ENCODE results near the gene NTM.
"Not testable (repeated sequence)": the region's sequence is repeated elsewhere in the genome, so short reads cannot be mapped to it uniquely, and the experiment has no call there.

The NTM gene

DNA sequence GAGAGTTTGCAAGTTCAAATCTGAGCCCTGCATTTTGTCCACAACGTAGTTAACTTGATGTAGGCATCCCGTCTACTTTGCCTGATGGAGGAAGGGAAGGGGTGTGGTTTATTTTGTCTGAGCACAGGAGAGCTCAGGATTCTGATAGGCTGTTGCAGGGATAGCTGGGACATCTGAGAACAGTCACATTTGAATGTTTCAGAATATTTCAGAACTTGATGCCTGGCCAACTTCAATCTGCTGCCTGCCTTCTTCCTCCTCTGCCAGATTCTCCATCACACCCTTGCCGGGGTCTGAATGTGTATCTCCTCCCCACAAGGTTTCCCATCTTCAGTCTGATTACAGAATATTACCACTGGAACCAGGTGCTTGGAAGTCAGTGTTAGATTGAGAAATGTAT is 51.6 kb downstream of the NTM start:
- Histone ChIP-seq H3K9ac (ENCODE audit: low read length in 2 of 2) (no peak overlapping the region), H3K4me3 (ENCODE audit: low read length in 2 of 2) (no peak overlapping the region), H3K4me1 (ENCODE audit: control insufficient read depth, insufficient read depth, low read length) (no peaks in the 10 kb centered on the region), H3K36me3 (ENCODE audit: control insufficient read depth in 2 of 2, insufficient read depth in 2 of 2, low read length in 2 of 2) (no peaks in the 10 kb centered on the region), H3K9me3 (ENCODE audit: control insufficient read depth in 2 of 2, low read length in 2 of 2) (no peaks in the 10 kb centered on the region), H3K27ac (ENCODE audit: low read length) (no peak overlapping the region), H3K27me3 (ENCODE audit: control insufficient read depth in 1 of 2, insufficient read depth in 2 of 2, low read length in 2 of 2) (no peaks in the 10 kb centered on the region)

DNA sequence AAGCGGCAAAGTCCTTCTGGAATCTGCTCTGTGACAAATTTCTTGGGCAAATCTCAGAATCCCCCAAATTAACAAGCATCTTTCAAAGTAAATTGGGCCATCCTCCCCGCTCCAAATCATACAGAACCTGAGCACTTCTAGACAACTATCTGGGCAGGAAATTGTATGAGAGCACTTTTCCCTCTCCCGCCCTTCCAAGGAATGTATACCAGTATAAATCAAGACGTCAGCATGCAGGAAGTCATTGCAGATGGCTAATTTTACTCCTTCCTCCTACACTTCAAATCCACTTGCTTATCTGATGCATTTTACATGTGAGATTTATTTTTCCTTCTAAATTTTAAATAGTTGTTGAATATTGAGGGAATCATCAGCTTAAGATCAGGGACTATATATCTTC is 52.1 kb downstream of the NTM start:
- H3K4me1 ChIP-seq (ENCODE audit: control insufficient read depth, insufficient read depth, low read length), result no peaks in the 10 kb centered on the region
- no peak overlapping the region for H3K4me3 ChIP-seq (ENCODE audit: low read length in 2 of 2)
- H3K27me3 ChIP-seq (ENCODE audit: control insufficient read depth in 1 of 2, insufficient read depth in 2 of 2, low read length in 2 of 2), result no peaks in the 10 kb centered on the region
- no peaks in the 10 kb centered on the region for H3K36me3 ChIP-seq (ENCODE audit: control insufficient read depth in 2 of 2, insufficient read depth in 2 of 2, low read length in 2 of 2)
- H3K27ac ChIP-seq (ENCODE audit: low read length), result no peak overlapping the region
- no peak overlapping the region for H3K9ac ChIP-seq (ENCODE audit: low read length in 2 of 2)
- no peaks in the 10 kb centered on the region for H3K9me3 ChIP-seq (ENCODE audit: control insufficient read depth in 2 of 2, low read length in 2 of 2)

DNA sequence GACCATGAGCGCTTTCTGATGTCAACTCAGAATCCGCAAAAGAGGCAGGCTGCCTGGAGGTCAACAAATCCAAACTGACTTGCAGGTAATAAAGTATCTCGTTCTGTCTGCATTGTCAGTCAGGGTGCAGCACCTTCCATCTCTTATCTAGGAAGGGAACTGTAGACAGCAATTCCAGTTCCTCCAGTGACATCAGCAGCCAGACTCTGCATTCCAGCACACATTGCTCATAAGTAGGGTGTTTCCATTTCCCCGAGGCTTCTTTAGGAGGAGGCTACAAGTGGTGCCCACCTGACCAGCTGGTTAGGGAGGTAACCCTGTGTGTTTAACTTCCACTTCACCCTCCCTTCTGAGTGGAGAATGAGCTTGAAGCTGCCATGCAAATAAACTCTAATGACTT is 53.3 kb downstream of the NTM start:
- no peaks in the 10 kb centered on the region for H3K36me3 ChIP-seq (ENCODE audit: control insufficient read depth in 2 of 2, insufficient read depth in 2 of 2, low read length in 2 of 2)
- no peak overlapping the region for H3K4me3 ChIP-seq (ENCODE audit: low read length in 2 of 2)
- H3K9ac ChIP-seq (ENCODE audit: low read length in 2 of 2), result no peak overlapping the region
- H3K9me3 ChIP-seq (ENCODE audit: control insufficient read depth in 2 of 2, low read length in 2 of 2), result no peaks in the 10 kb centered on the region
- no peaks in the 10 kb centered on the region for H3K4me1 ChIP-seq (ENCODE audit: control insufficient read depth, insufficient read depth, low read length)
- no peaks in the 10 kb centered on the region for H3K27me3 ChIP-seq (ENCODE audit: control insufficient read depth in 1 of 2, insufficient read depth in 2 of 2, low read length in 2 of 2)
- no peak overlapping the region for H3K27ac ChIP-seq (ENCODE audit: low read length)

DNA sequence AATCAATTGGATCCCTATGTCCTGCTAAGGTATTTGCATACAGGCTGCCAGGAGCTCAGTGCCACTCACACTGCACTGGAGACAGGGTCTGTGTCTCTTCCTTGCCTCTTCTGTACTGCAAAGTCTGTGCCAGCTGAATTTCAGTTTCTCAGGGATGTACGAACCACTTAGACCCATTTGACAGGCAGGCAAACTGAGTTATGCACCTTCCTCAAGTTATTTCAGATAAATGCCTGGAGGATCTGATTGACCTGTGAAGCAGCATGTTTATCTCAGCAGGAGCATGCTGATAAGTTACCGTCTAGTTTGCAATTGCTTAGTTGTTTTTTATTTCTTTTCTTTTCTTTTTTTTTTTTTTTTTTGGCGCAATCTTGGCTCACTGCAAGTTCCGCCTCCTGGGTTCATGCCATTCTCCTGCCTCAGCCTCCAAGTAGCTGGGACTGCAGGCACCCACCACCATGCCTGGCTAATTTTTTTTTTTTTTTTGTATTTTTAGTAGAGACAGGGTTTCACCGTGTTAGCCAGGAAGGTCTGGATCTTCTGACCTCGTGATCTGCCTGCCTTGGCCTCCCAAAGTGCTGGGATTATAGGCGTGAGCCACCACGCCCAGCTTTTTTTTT is 54.0 kb downstream of the NTM start:
- not testable (repeated sequence) for H3K4me3 ChIP-seq (ENCODE audit: low read length in 2 of 2); H3K36me3 ChIP-seq (ENCODE audit: control insufficient read depth in 2 of 2, insufficient read depth in 2 of 2, low read length in 2 of 2); H3K4me1 ChIP-seq (ENCODE audit: control insufficient read depth, insufficient read depth, low read length); H3K27me3 ChIP-seq (ENCODE audit: control insufficient read depth in 1 of 2, insufficient read depth in 2 of 2, low read length in 2 of 2); H3K9me3 ChIP-seq (ENCODE audit: control insufficient read depth in 2 of 2, low read length in 2 of 2); H3K9ac ChIP-seq (ENCODE audit: low read length in 2 of 2); H3K27ac ChIP-seq (ENCODE audit: low read length)

DNA sequence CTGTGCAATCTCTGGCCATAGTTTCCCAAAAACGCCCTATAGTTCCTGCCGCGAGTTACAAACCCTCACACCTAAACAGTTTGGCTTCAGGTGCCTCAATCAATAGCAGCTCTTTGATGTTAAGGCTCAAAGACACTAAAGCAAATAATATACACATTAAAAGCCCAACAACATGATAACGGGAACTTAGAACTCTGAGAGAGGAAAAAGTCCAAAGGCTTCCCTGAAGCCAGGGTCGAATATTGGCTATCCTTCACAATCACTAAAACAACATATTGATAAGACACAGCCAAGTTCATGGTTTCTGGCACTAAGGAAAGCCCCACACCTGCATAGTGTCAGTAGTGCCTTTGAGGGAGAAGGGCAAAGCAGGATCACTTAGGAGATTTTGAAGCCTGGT is 54.9 kb downstream of the NTM start:
- H3K27me3 ChIP-seq (ENCODE audit: control insufficient read depth in 1 of 2, insufficient read depth in 2 of 2, low read length in 2 of 2), result no peaks in the 10 kb centered on the region
- H3K36me3 ChIP-seq (ENCODE audit: control insufficient read depth in 2 of 2, insufficient read depth in 2 of 2, low read length in 2 of 2), result no peaks in the 10 kb centered on the region
- no peak overlapping the region for H3K27ac ChIP-seq (ENCODE audit: low read length)
- H3K4me1 ChIP-seq (ENCODE audit: control insufficient read depth, insufficient read depth, low read length), result no peaks in the 10 kb centered on the region
- H3K4me3 ChIP-seq (ENCODE audit: low read length in 2 of 2), result no peak overlapping the region
- no peak overlapping the region for H3K9ac ChIP-seq (ENCODE audit: low read length in 2 of 2)
- H3K9me3 ChIP-seq (ENCODE audit: control insufficient read depth in 2 of 2, low read length in 2 of 2), result no peaks in the 10 kb centered on the region

DNA sequence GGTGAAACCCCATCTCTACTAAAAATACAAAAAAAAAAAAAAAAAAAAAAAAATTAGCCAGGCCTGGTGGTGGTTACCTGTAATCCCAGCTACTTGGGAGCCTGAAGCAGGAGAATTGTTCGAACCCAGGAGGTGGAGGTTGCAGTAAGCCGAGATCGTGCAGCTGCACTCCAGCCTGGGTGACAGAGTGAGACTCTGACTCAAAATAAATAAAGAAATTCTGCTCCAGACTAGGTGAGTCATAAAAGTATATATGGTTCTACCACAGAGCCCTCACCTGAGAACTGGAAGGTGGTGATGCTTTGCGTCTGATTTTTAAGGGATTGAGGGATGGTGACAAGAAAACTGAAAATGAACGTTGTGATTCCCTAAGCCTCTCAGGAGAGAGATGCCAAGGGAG is 58.4 kb downstream of the NTM start:
- no peak overlapping the region for H3K9ac ChIP-seq (ENCODE audit: low read length in 2 of 2)
- no peak overlapping the region for H3K27ac ChIP-seq (ENCODE audit: low read length)

DNA sequence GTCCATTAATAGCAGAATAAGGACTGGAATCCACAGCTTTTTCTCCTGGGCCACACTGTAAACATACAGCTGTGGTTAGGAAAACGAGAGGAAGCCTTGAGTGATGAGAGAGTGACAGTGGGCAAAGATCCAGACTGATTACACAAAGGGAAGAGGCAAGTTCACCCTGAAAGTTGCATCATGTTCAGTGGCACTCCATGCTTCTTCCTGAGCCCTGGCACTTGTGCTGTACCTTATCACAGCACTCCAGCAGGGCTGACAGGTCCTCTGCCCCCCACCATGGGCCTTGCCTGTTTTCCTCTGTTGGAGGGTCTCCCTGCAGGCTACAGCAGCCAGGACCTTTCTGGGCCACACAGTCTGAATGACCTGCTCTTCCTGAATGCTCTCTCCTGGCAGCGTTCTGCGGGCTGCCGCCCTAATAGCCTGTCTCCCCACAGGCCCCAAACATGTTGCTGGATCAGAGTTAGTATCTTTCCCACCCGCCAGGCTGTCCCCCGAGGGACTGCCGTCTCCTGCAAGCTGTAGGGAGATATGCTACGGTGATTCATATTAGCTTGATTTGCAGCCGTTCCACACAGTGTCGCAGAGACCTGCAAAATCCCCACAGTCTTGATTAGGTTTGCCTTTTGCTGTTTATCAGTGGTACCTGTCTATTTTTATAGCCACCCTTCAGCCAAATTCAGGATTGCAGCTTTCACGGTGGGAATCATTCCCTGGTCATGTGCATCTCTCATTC is 60.2 kb downstream of the NTM start:
- H3K4me1 ChIP-seq (ENCODE audit: control insufficient read depth, insufficient read depth, low read length), result no peaks in the 10 kb centered on the region
- no peak overlapping the region for H3K27ac ChIP-seq (ENCODE audit: low read length)
- H3K4me3 ChIP-seq (ENCODE audit: low read length in 2 of 2), result no peak overlapping the region
- H3K9ac ChIP-seq (ENCODE audit: low read length in 2 of 2), result no peak overlapping the region
- no peaks in the 10 kb centered on the region for H3K27me3 ChIP-seq (ENCODE audit: control insufficient read depth in 1 of 2, insufficient read depth in 2 of 2, low read length in 2 of 2)
- H3K36me3 ChIP-seq (ENCODE audit: control insufficient read depth in 2 of 2, insufficient read depth in 2 of 2, low read length in 2 of 2), result no peaks in the 10 kb centered on the region
- no peaks in the 10 kb centered on the region for H3K9me3 ChIP-seq (ENCODE audit: control insufficient read depth in 2 of 2, low read length in 2 of 2)

More for the DNA sequence above, 58.4 kb downstream of the NTM start:
- no peaks in the 10 kb centered on the region for H3K4me1 ChIP-seq (ENCODE audit: control insufficient read depth, insufficient read depth, low read length)
- H3K36me3 ChIP-seq (ENCODE audit: control insufficient read depth in 2 of 2, insufficient read depth in 2 of 2, low read length in 2 of 2), result no peaks in the 10 kb centered on the region
- no peak overlapping the region for H3K4me3 ChIP-seq (ENCODE audit: low read length in 2 of 2)
- H3K9me3 ChIP-seq (ENCODE audit: control insufficient read depth in 2 of 2, low read length in 2 of 2), result no peaks in the 10 kb centered on the region
- no peaks in the 10 kb centered on the region for H3K27me3 ChIP-seq (ENCODE audit: control insufficient read depth in 1 of 2, insufficient read depth in 2 of 2, low read length in 2 of 2)

DNA sequence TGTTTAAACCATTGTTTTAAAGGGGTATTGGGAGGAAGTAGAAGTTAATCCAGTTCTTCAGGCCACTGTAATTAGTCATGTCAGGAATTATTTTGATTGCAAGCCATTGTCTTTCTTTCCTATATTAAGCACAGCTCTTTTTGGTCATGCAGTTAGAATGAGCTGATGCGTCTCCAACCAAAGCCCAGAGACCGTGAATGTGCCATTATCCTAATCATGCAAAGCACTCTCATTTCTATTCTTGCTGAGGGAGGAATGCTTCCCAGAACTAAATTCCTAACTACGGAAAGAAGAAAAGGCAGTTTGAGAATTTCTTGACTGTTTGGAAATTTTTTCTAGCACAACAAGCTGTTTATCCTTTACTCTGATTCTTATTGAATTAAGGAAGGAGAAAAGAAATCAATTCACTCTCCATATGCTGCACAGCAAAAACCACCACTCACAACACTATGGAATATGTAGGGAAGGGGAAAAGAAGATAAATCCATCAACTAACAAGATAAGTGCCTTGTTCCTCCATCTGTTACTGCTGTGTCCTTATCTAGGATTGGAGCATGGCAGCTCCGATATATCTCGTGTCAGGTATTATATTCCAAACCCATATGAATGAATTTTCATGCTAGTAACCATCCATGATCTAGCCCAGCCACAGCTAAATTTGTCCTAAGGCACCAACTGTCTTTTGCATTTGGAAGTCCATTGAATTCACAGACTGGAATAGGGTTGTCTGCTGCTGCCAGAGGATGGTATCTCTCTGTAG is 70.8 kb downstream of the NTM start:
- H3K36me3 ChIP-seq (ENCODE audit: control insufficient read depth in 2 of 2, insufficient read depth in 2 of 2, low read length in 2 of 2), result no peaks in the 10 kb centered on the region
- no peak overlapping the region for H3K9ac ChIP-seq (ENCODE audit: low read length in 2 of 2)
- H3K9me3 ChIP-seq (ENCODE audit: control insufficient read depth in 2 of 2, low read length in 2 of 2), result peaks cover 0 to 5% of the 10 kb centered on the region in 2 donors
- H3K4me3 ChIP-seq (ENCODE audit: low read length in 2 of 2), result no peak overlapping the region
- no peaks in the 10 kb centered on the region for H3K4me1 ChIP-seq (ENCODE audit: control insufficient read depth, insufficient read depth, low read length)
- no peaks in the 10 kb centered on the region for H3K27me3 ChIP-seq (ENCODE audit: control insufficient read depth in 1 of 2, insufficient read depth in 2 of 2, low read length in 2 of 2)
- no peak overlapping the region for H3K27ac ChIP-seq (ENCODE audit: low read length)

DNA sequence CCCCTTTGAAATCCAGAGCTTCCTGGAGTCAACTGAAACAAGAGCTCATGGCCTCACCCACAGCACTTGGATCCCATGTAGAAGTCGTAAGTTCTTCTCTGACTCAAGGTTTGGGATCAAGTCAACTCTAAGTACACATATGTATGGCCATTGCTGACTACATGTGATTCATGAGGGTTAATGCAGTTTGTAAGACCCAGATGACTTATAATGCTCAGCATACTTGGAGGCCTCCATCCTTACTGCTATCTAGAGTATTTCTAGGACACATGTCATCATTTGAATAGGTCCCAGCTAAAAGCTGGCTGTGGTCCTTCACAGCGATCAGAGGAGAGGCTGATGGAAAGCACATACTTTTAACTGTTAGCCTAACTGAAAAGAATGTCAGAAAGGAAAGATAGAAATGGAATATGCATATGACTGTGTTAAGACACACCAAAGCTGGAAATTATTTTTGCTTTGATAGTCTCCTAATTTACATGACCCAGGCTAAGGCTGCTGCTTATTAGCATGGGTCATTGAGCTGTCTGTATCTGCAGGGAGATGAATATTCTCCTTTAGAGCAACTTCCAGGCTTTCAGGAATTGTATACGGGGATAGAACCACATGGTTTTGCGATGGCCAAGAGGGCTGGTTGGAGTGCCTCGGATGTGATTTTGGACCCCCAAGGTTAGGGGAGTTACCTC is 76.3 kb downstream of the NTM start:
- no peak overlapping the region for H3K9ac ChIP-seq (ENCODE audit: low read length in 2 of 2)
- H3K27me3 ChIP-seq (ENCODE audit: control insufficient read depth in 1 of 2, insufficient read depth in 2 of 2, low read length in 2 of 2), result peaks cover 0 to 1% of the 10 kb centered on the region in 2 donors
- no peaks in the 10 kb centered on the region for H3K4me1 ChIP-seq (ENCODE audit: control insufficient read depth, insufficient read depth, low read length)
- H3K36me3 ChIP-seq (ENCODE audit: control insufficient read depth in 2 of 2, insufficient read depth in 2 of 2, low read length in 2 of 2), result no peaks in the 10 kb centered on the region
- no peak overlapping the region for H3K4me3 ChIP-seq (ENCODE audit: low read length in 2 of 2)
- no peak overlapping the region for H3K27ac ChIP-seq (ENCODE audit: low read length)
- H3K9me3 ChIP-seq (ENCODE audit: control insufficient read depth in 2 of 2, low read length in 2 of 2), result no peaks in the 10 kb centered on the region

DNA sequence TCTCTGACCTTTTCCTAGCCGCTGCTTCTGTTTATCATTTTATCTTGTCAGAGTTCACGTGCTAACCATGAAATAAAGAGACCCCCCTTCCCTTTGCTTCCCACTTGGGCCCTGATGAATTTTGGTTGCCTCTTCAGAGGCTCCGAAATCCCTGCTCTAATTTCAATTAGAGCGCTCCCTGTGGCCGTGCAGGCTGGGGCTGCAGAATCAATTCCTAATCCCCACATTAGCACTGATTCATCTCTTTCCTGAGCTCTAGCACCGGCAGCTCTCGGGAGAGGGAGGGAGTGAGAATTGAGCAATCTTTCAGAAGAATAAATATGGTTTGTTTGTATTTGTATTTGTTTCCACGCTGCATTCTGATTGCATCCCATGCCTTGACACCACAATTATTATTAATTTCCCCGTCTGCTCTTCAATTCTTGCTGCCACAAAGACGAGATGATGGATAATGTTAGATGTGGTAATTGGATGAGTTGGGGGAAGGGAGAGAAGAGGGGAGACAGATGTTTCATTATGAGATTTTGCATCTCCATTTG is 76.9 kb downstream of the NTM start:
- Histone ChIP-seq H3K4me1 (ENCODE audit: control insufficient read depth, insufficient read depth, low read length) (no peaks in the 10 kb centered on the region), H3K36me3 (ENCODE audit: control insufficient read depth in 2 of 2, insufficient read depth in 2 of 2, low read length in 2 of 2) (no peaks in the 10 kb centered on the region), H3K9ac (ENCODE audit: low read length in 2 of 2) (no peak overlapping the region), H3K9me3 (ENCODE audit: control insufficient read depth in 2 of 2, low read length in 2 of 2) (no peaks in the 10 kb centered on the region), H3K27ac (ENCODE audit: low read length) (no peak overlapping the region), H3K4me3 (ENCODE audit: low read length in 2 of 2) (no peak overlapping the region), H3K27me3 (ENCODE audit: control insufficient read depth in 1 of 2, insufficient read depth in 2 of 2, low read length in 2 of 2) (peaks cover 0 to 3% of the 10 kb centered on the region in 2 donors)
